Measurements from ENCODE around the gene OR12D1. TPM values are rescaled to one million over a fixed set of nuclear protein-coding genes. Genes with fewer than 3 reads are reported as not detected.
A peak's percentile ranks its signal among the peaks of the same experiment; 100 is the strongest.

OR12D1 gene
- total RNA-seq (2021; ENCODE audit: unreplicated experiment) = not detected
- not detected in 2 replicates for polyA plus RNA-seq (2012)
- Bru-seq, nascent RNA = not detected
- not detected for BruChase-seq, experiment 1, labeled RNA remaining after a 6-hour chase
- BruChase-seq, experiment 2, labeled RNA remaining after a 2-hour chase = not detected
- long read RNA-seq = 0 reads

- ChIA-PET CTCF (no interaction called here), RAD21 (ENCODE audit: low non-redundant PET in 1 of 2, low total read pairs in 2 of 2, uncharacterized antibody in 2 of 2, unreplicated experiment in 2 of 2) (no interaction called here), POLR2A (no interaction called here)
- Histone ChIP-seq H3K4me1 (ENCODE audit: control insufficient read depth in 1 of 2, insufficient read depth in 2 of 2, low read length in 2 of 2) (no peaks in the 10 kb centered on the region), H3K9ac (ENCODE audit: low read length) (no peak within 1 kb of the TSS), H3K36me3 (ENCODE audit: control insufficient read depth in 1 of 2, insufficient read depth in 2 of 2, low read length in 2 of 2) (no peaks in the 10 kb centered on the region), H4K20me1 (ENCODE audit: insufficient read depth) (no peaks in the 10 kb centered on the region), H3K27me3 (ENCODE audit: insufficient read depth, low read length) (no peaks in the 10 kb centered on the region), H3K27ac (ENCODE audit: low read depth, low read length) (no peak within 1 kb of the TSS), H3K4me2 (ENCODE audit: low read length) (no peak within 1 kb of the TSS), H3K79me2 (ENCODE audit: insufficient read depth, low read length) (no peaks in the 10 kb centered on the region), H3K4me3 (replicated peaks in 1 of 2; ENCODE audit: low read depth in 1 of 2, low read length in 2 of 2) (no peak within 1 kb of the TSS), H2AFZ (ENCODE audit: low read depth, low read length, poor library complexity, severe bottlenecking) (no peak within 1 kb of the TSS), H3K9me2 (ENCODE audit: insufficient read depth) (no peaks in the 10 kb centered on the region), H3K9me3 (ENCODE audit: control insufficient read depth in 1 of 2, insufficient read depth in 1 of 2, low read depth in 1 of 2, low read length in 2 of 2) (no peaks in the 10 kb centered on the region)
- peak; percentile 16 for DNase-seq (ENCODE audit: low read depth, low spot score)
- no TSS peak for BruUV-seq (replicated peaks)
- TF ChIP-seq EZH2phosphoT487 (IDR thresholded peaks at IDR 0.05; ENCODE audit: borderline replicate concordance) (no peak), POLR2A (IDR thresholded peaks at IDR 0.05; ENCODE audit: borderline replicate concordance, extremely low read depth, insufficient read depth, insufficient read length) (no peak), CBX3 (IDR thresholded peaks at IDR 0.05; ENCODE audit: low read depth) (no peak), JUND (IDR thresholded peaks at IDR 0.05) (no peak), ELF1 (IDR thresholded peaks at IDR 0.05; ENCODE audit: borderline replicate concordance, low read depth) (no peak), RAD21 (IDR thresholded peaks at IDR 0.05; ENCODE audit: low read depth) (peak; percentile 66), SP1 (IDR thresholded peaks at IDR 0.05; ENCODE audit: low read depth) (no peak)
- TF ChIP-seq, protein P1, sequence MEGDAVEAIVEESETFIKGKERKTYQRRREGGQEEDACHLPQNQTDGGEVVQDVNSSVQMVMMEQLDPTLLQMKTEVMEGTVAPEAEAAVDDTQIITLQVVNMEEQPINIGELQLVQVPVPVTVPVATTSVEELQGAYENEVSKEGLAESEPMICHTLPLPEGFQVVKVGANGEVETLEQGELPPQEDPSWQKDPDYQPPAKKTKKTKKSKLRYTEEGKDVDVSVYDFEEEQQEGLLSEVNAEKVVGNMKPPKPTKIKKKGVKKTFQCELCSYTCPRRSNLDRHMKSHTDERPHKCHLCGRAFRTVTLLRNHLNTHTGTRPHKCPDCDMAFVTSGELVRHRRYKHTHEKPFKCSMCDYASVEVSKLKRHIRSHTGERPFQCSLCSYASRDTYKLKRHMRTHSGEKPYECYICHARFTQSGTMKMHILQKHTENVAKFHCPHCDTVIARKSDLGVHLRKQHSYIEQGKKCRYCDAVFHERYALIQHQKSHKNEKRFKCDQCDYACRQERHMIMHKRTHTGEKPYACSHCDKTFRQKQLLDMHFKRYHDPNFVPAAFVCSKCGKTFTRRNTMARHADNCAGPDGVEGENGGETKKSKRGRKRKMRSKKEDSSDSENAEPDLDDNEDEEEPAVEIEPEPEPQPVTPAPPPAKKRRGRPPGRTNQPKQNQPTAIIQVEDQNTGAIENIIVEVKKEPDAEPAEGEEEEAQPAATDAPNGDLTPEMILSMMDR (IDR thresholded peaks at IDR 0.05 in 2 of 3, conservative IDR thresholded peaks at IDR 0.05 in 1 of 3; ENCODE audit: borderline replicate concordance in 1 of 3, insufficient read depth in 1 of 3, low read depth in 2 of 3, low read length in 2 of 3) = peak; percentile 35 to 55 (median 38); a peak in 3 of 6 replicates
- intact Hi-C loops (cut with micrococcal nuclease) = loop anchor here (1.0 kb wide), 1 partner anchor 175 kb away; no protein-coding TSS in a partner anchor
- peak; percentile 65 for ATAC-seq
Measured at GRCh38 chr6:29414588-29414987, at the start of gene OR12D1. OR12D1 (plus strand) TSS chr6:29414928.

DNA sequence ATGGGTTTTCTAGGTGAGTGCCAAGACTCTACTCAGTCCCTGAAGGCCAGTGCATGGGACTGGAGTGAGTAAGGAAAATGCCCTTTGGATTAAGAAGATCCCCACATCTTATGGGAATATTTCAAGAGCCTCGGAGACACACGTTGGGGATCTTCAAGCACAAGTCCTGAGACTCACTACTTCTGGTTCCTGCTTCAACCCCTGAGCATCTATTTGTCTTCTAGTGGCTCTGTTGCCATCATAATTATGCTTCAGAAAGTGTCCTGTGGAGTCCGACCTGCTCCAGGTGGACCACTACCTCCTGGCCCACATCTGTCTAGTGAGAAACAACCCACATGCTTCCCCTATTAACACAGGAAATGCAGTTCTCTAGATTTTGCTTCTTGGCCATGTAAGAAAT is 46.0 kb upstream of the OR12D1 start, which contains the start of gene OR5V1:
TSS of gene OR5V1 (minus strand) at position 101 of the 400 bp plus-strand sequence. CDS start 12,670 bp downstream, outside the sequence.
- Histone ChIP-seq H3K9me2 (ENCODE audit: insufficient read depth) (no peaks in the 10 kb centered on the region), H3K9ac (ENCODE audit: low read length) (no peak within 1 kb of the TSS), H3K9me3 (ENCODE audit: control insufficient read depth in 1 of 2, insufficient read depth in 1 of 2, low read depth in 1 of 2, low read length in 2 of 2) (no peaks in the 10 kb centered on the region), H4K20me1 (ENCODE audit: insufficient read depth) (no peaks in the 10 kb centered on the region), H3K4me3 (replicated peaks in 1 of 2; ENCODE audit: low read depth in 1 of 2, low read length in 2 of 2) (no peak within 1 kb of the TSS), H3K36me3 (ENCODE audit: control insufficient read depth in 1 of 2, insufficient read depth in 2 of 2, low read length in 2 of 2) (no peaks in the 10 kb centered on the region), H3K79me2 (ENCODE audit: insufficient read depth, low read length) (no peaks in the 10 kb centered on the region), H3K27ac (ENCODE audit: low read depth, low read length) (no peak within 1 kb of the TSS), H3K27me3 (ENCODE audit: insufficient read depth, low read length) (no peaks in the 10 kb centered on the region), H3K4me2 (ENCODE audit: low read length) (no peak within 1 kb of the TSS), H2AFZ (ENCODE audit: low read depth, low read length, poor library complexity, severe bottlenecking) (peak within 1 kb of the TSS; percentile 14), H3K4me1 (ENCODE audit: control insufficient read depth in 1 of 2, insufficient read depth in 2 of 2, low read length in 2 of 2) (no peaks in the 10 kb centered on the region)
- intact Hi-C loops (cut with micrococcal nuclease) = no loop called here
- POLR2A ChIA-PET = no interaction called here
- CTCF ChIA-PET = interaction anchor here (0.9 kb wide), 1 partner anchor 8 kb away, joined by 3 read pairs; no protein-coding TSS in a partner anchor
- BruUV-seq (replicated peaks) = no TSS peak
- ATAC-seq (no peak), DNase-seq (ENCODE audit: low read depth, low spot score) (no peak)
- RAD21 ChIA-PET (ENCODE audit: low non-redundant PET in 1 of 2, low total read pairs in 2 of 2, uncharacterized antibody in 2 of 2, unreplicated experiment in 2 of 2) = no interaction called here
- TF ChIP-seq SIN3A (IDR thresholded peaks at IDR 0.05; ENCODE audit: low read depth) (no peak), CEBPB (IDR thresholded peaks at IDR 0.05; ENCODE audit: low read depth) (no peak), EGR1 (IDR thresholded peaks at IDR 0.05; ENCODE audit: low read depth) (no peak), SP1 (IDR thresholded peaks at IDR 0.05; ENCODE audit: low read depth) (no peak), EZH2phosphoT487 (IDR thresholded peaks at IDR 0.05; ENCODE audit: borderline replicate concordance) (no peak), CBX3 (IDR thresholded peaks at IDR 0.05; ENCODE audit: low read depth) (no peak), ELF1 (IDR thresholded peaks at IDR 0.05; ENCODE audit: borderline replicate concordance, low read depth) (no peak), ZNF274 (IDR thresholded peaks at IDR 0.05; ENCODE audit: low read depth, low read length) (no peak)
- TF ChIP-seq, protein P2, sequence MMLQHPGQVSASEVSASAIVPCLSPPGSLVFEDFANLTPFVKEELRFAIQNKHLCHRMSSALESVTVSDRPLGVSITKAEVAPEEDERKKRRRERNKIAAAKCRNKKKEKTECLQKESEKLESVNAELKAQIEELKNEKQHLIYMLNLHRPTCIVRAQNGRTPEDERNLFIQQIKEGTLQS (IDR thresholded peaks at IDR 0.05) = no peak
- TF ChIP-seq, protein P3, sequence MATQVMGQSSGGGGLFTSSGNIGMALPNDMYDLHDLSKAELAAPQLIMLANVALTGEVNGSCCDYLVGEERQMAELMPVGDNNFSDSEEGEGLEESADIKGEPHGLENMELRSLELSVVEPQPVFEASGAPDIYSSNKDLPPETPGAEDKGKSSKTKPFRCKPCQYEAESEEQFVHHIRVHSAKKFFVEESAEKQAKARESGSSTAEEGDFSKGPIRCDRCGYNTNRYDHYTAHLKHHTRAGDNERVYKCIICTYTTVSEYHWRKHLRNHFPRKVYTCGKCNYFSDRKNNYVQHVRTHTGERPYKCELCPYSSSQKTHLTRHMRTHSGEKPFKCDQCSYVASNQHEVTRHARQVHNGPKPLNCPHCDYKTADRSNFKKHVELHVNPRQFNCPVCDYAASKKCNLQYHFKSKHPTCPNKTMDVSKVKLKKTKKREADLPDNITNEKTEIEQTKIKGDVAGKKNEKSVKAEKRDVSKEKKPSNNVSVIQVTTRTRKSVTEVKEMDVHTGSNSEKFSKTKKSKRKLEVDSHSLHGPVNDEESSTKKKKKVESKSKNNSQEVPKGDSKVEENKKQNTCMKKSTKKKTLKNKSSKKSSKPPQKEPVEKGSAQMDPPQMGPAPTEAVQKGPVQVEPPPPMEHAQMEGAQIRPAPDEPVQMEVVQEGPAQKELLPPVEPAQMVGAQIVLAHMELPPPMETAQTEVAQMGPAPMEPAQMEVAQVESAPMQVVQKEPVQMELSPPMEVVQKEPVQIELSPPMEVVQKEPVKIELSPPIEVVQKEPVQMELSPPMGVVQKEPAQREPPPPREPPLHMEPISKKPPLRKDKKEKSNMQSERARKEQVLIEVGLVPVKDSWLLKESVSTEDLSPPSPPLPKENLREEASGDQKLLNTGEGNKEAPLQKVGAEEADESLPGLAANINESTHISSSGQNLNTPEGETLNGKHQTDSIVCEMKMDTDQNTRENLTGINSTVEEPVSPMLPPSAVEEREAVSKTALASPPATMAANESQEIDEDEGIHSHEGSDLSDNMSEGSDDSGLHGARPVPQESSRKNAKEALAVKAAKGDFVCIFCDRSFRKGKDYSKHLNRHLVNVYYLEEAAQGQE (IDR thresholded peaks at IDR 0.05; ENCODE audit: low read depth) = no peak

Measured in HCT116 (cell line).